H9 (cell line): Measurements from ENCODE around the gene GRB2. TPM values are rescaled to one million over a fixed set of nuclear protein-coding genes. Genes with fewer than 3 reads are reported as not detected.

Source experiments
- DNase-seq: peaks from one replicate; pipeline ENCODE4 v3.0.0-alpha.2; 2017
- H2AFZ ChIP-seq: one replicate; pipeline ENCODE4 v1.6.1; 2013; ENCODE audit warnings: mild to moderate bottlenecking, low read length, control low read depth, moderate library complexity
- H2AK5ac ChIP-seq: 2 replicates; pipeline ENCODE4 v1.6.1; 2013; ENCODE audit warnings: low read length, control low read depth, mixed read lengths; ENCODE audit not compliant: insufficient read length
- H2BK120ac ChIP-seq: one replicate; pipeline ENCODE4 v1.6.1; 2013; ENCODE audit warnings: low read depth, mild to moderate bottlenecking, low read length, control low read depth, inconsistent platforms; ENCODE audit not compliant: poor library complexity, severe bottlenecking
- H2BK12ac ChIP-seq: 2 replicates; pipeline ENCODE4 v1.6.1; 2013; ENCODE audit warnings: low read length, control low read depth, mixed read lengths, low read depth; ENCODE audit not compliant: insufficient read length
- H2BK15ac ChIP-seq: 2 replicates; pipeline ENCODE4 v1.6.1; 2013; ENCODE audit warnings: low read depth, low read length, control low read depth
- H2BK20ac ChIP-seq: one replicate; pipeline ENCODE4 v1.6.1; 2013; ENCODE audit warnings: low read depth, mild to moderate bottlenecking, low read length, control low read depth, inconsistent platforms; ENCODE audit not compliant: poor library complexity, severe bottlenecking
- H2BK5ac ChIP-seq: 2 replicates; pipeline ENCODE4 v1.6.1; 2013; ENCODE audit warnings: low read length, control low read depth, mixed read lengths; ENCODE audit not compliant: insufficient read length
- H3K14ac ChIP-seq: 2 replicates; pipeline ENCODE4 v1.6.1; 2013; ENCODE audit warnings: low read length, control low read depth; ENCODE audit not compliant: insufficient read depth
- H3K18ac ChIP-seq: 2 replicates; pipeline ENCODE4 v1.6.1; 2013; ENCODE audit warnings: low read depth, mild to moderate bottlenecking, mixed read lengths, low read length, control low read depth; ENCODE audit not compliant: insufficient read length
- H3K23ac ChIP-seq: 2 replicates; pipeline ENCODE4 v1.6.1; 2013; ENCODE audit warnings: low read length, control low read depth, mixed read lengths, low read depth; ENCODE audit not compliant: insufficient read length
- H3K23me2 ChIP-seq: 2 replicates; pipeline ENCODE4 v1.6.1; 2013; ENCODE audit warnings: low read depth, mild to moderate bottlenecking, mixed read lengths, low read length, control low read depth; ENCODE audit not compliant: insufficient read length, poor library complexity, severe bottlenecking
- H3K27ac ChIP-seq: 2 replicates; pipeline ENCODE4 v1.5.1; 2013; ENCODE audit warnings: low read length, control low read depth, mixed read lengths, low read depth; ENCODE audit not compliant: insufficient read length
- H3K27me3 ChIP-seq: 2 replicates; pipeline ENCODE4 v1.6.1; 2013; ENCODE audit warnings: low read length, control low read depth, inconsistent platforms; ENCODE audit not compliant: insufficient read depth
- H3K4ac ChIP-seq: 2 replicates; pipeline ENCODE4 v1.6.1; 2013; ENCODE audit warnings: low read depth, mild to moderate bottlenecking, control low read depth, inconsistent platforms, low read length, moderate library complexity
- H3K4me1 ChIP-seq: 2 replicates; pipeline ENCODE4 v1.6.1; 2013; ENCODE audit warnings: low read length, control low read depth, inconsistent platforms; ENCODE audit not compliant: insufficient read depth
- H3K4me2 ChIP-seq: 2 replicates; pipeline ENCODE4 v1.6.1; 2013; ENCODE audit warnings: low read length, control low read depth, mixed read lengths; ENCODE audit not compliant: insufficient read length, insufficient read depth
- H3K56ac ChIP-seq: 2 replicates; pipeline ENCODE4 v1.6.1; 2013; ENCODE audit warnings: low read depth, mild to moderate bottlenecking, mixed read lengths, low read length, control low read depth; ENCODE audit not compliant: insufficient read length
- H3K79me1 ChIP-seq: 2 replicates; pipeline ENCODE4 v1.6.1; 2013; ENCODE audit warnings: low read depth, mild to moderate bottlenecking, moderate library complexity, low read length, control low read depth, inconsistent platforms; ENCODE audit not compliant: insufficient read depth, poor library complexity, severe bottlenecking
- H3K79me2 ChIP-seq: 2 replicates; pipeline ENCODE4 v1.6.1; 2013; ENCODE audit warnings: low read length, control low read depth, inconsistent platforms; ENCODE audit not compliant: insufficient read depth
- H3K9ac ChIP-seq: 2 replicates; pipeline ENCODE4 v1.6.1; 2013; ENCODE audit warnings: low read length, control low read depth, mixed read lengths; ENCODE audit not compliant: insufficient read length; ENCODE audit errors: extremely low read depth
- H3K9me3 ChIP-seq: one replicate; pipeline ENCODE4 v1.6.1; 2013; ENCODE audit warnings: low read depth, low read length, inconsistent platforms; ENCODE audit not compliant: control insufficient read depth
- H3T11ph ChIP-seq: one replicate; pipeline ENCODE4 v1.6.1; 2013; ENCODE audit warnings: mild to moderate bottlenecking, low read length, control low read depth, inconsistent platforms
- H4K20me1 ChIP-seq: one replicate; pipeline ENCODE4 v1.6.1; 2013; ENCODE audit not compliant: control insufficient read depth, insufficient read length, insufficient read depth
- H4K5ac ChIP-seq: 2 replicates; pipeline ENCODE4 v1.6.1; 2013; ENCODE audit warnings: low read depth, mild to moderate bottlenecking, mixed read lengths, low read length, control low read depth; ENCODE audit not compliant: insufficient read length
- H4K8ac ChIP-seq: replicated peaks from 2 replicates; pipeline ENCODE4 v1.6.1; 2013; ENCODE audit warnings: low read length, control low read depth, mixed read lengths, low read depth; ENCODE audit not compliant: insufficient read length
- H4K91ac ChIP-seq: 2 replicates; pipeline ENCODE4 v1.6.1; 2013; ENCODE audit warnings: low read depth, mild to moderate bottlenecking, moderate library complexity, mixed read lengths, low read length, control low read depth; ENCODE audit not compliant: insufficient read length
- H3K27ac Mint-ChIP-seq, 3 experiments: 2 replicates in 2 of 3; 3 replicates in 1 of 3; pipeline ENCODE4 v1.8.0; 2020 to 2021; ENCODE audit warnings: mixed read lengths in 3 of 3, mild to moderate bottlenecking in 1 of 3, moderate library complexity in 1 of 3
- H3K27me3 Mint-ChIP-seq: 2 replicates; pipeline ENCODE4 v1.8.0; 2021; ENCODE audit warnings: low read depth, mild to moderate bottlenecking, moderate library complexity, mixed read lengths
- H3K36me3 Mint-ChIP-seq, 3 experiments: 2 replicates in 2 of 3; 3 replicates in 1 of 3; pipeline ENCODE4 v1.8.0; 2020 to 2021; ENCODE audit warnings: low read depth in 3 of 3, mixed read lengths in 3 of 3; ENCODE audit not compliant: insufficient read depth in 1 of 3
- H3K4me1 Mint-ChIP-seq, 2 experiments: 2 replicates each; pipeline ENCODE4 v1.8.0; 2020; ENCODE audit warnings: mixed read lengths in 2 of 2
- H3K4me3 Mint-ChIP-seq, 2 experiments: 2 replicates in 1 of 2; 3 replicates in 1 of 2; pipeline ENCODE4 v1.8.0; 2020 to 2021; ENCODE audit warnings: mild to moderate bottlenecking in 2 of 2, mixed read lengths in 2 of 2, moderate library complexity in 1 of 2
- H3K9me3 Mint-ChIP-seq, 2 experiments: 2 replicates in 1 of 2; 3 replicates in 1 of 2; pipeline ENCODE4 v1.8.0; 2020; ENCODE audit warnings: mild to moderate bottlenecking in 2 of 2, mixed read lengths in 2 of 2, moderate library complexity in 1 of 2
- WGBS: extraction: QIAGEN DNeasy Blood & Tissue Kit; methylation state at CpG from one replicate; pipeline ENCODE4 v1.1.7; 2013; ENCODE audit warnings: missing lambda C conversion rate, low lambda C conversion rate, mixed read lengths; ENCODE audit not compliant: insufficient read length; ENCODE audit errors: extremely low coverage; 5-methylcytosine and 5-hydroxymethylcytosine counted together
- total RNA-seq: library from RNA; stranded (reverse); gene quantifications from 2 replicates; pipeline ENCODE4 v1.2.1, GENCODE V29; 2021
- TF ChIP-seq, protein P1 (sequence below): fragments of 200-600 bp; sonication (generic); conservative IDR thresholded peaks from 3 replicates; pipeline ENCODE4 v1.8.0; 2021; ENCODE audit warnings: antibody characterized with exemption, mild to moderate bottlenecking

Gene GRB2
- total RNA-seq, 1 experiment from 2014 or later = 91.7 TPM

DNA sequence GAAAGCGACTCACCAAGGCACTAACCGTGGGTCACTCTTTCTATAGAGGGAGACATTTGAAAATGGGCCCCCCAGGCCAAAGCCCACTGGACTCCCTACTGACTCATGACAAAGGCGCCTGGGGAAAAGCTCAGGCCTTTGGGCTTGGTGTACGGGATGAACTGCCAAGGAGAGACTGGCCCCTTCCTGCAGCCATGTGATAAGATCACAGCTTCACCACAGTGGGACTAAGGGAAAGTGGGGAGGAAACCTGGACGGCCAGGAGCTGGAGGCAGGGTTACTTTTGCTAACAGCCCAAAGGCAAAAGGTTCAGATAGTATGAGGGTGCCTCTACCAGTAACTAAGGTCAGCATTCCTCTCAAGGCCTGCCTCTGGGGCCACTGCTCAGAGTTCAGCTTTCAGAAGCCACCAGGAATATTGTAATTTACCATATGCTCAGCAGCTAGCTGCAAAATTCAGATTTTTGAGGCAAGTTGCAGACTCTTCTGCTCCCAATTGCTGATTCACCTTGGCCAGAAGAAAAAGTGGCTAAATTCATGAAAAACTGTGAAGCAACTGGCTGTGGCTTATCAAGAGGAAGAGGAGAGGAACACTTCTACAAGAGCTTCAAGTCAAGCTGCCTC lies 79.1 kb downstream of the GRB2 start:
- Histone ChIP-seq H3K9ac (no peak overlapping the region), H3K18ac (no peak overlapping the region), H3K56ac (no peak overlapping the region), H4K8ac (no peak overlapping the region), H4K91ac (no peak overlapping the region), H3K27ac (no peak overlapping the region), H3K79me1 (peaks cover 2% of the 10 kb centered on the region), H3K23me2 (no peaks in the 10 kb centered on the region), H3K4ac (no peak overlapping the region), H3K4me2 (no peak overlapping the region), H4K20me1 (no peaks in the 10 kb centered on the region), H2BK120ac (no peak overlapping the region), H3K14ac (no peak overlapping the region), H3K27me3 (no peaks in the 10 kb centered on the region), H2BK20ac (no peak overlapping the region), H3K9me3 (no peaks in the 10 kb centered on the region), H2BK12ac (no peak overlapping the region), H3K23ac (no peak overlapping the region), H2BK5ac (no peak overlapping the region), H2AFZ (no peak overlapping the region), H2AK5ac (no peak overlapping the region), H3T11ph (no peak overlapping the region), H3K4me1 (no peaks in the 10 kb centered on the region; the same call in 1 of the 2 replicates), H4K5ac (no peak overlapping the region), H3K79me2 (no peaks in the 10 kb centered on the region), H2BK15ac (no peak overlapping the region)
- Mint-ChIP-seq H3K4me3 (no peak overlapping the region), H3K36me3 (peaks cover 19 to 41% (median 31%) of the 10 kb centered on the region in 3 experiments), H3K9me3 (no peaks in the 10 kb centered on the region), H3K27me3 (no peaks in the 10 kb centered on the region), H3K27ac (peak overlapping the region in 2 of 3 experiments; percentile 88 to 93; a peak in 2 of 7 replicates), H3K4me1 (peaks cover 23 to 32% of the 10 kb centered on the region in 2 experiments)
- TF ChIP-seq, protein P1, sequence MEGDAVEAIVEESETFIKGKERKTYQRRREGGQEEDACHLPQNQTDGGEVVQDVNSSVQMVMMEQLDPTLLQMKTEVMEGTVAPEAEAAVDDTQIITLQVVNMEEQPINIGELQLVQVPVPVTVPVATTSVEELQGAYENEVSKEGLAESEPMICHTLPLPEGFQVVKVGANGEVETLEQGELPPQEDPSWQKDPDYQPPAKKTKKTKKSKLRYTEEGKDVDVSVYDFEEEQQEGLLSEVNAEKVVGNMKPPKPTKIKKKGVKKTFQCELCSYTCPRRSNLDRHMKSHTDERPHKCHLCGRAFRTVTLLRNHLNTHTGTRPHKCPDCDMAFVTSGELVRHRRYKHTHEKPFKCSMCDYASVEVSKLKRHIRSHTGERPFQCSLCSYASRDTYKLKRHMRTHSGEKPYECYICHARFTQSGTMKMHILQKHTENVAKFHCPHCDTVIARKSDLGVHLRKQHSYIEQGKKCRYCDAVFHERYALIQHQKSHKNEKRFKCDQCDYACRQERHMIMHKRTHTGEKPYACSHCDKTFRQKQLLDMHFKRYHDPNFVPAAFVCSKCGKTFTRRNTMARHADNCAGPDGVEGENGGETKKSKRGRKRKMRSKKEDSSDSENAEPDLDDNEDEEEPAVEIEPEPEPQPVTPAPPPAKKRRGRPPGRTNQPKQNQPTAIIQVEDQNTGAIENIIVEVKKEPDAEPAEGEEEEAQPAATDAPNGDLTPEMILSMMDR = no peak
- WGBS = no CpG with 5 or more reads among the region's 5 CpGs
- no peak for DNase-seq
